ENCODE data around the gene PTCD2. TPM values are rescaled to one million over a fixed set of nuclear protein-coding genes. Genes with fewer than 3 reads are reported as not detected.

Gene PTCD2
- total RNA-seq, result 3.4 and 4.3 TPM in 2 replicates

DNA sequence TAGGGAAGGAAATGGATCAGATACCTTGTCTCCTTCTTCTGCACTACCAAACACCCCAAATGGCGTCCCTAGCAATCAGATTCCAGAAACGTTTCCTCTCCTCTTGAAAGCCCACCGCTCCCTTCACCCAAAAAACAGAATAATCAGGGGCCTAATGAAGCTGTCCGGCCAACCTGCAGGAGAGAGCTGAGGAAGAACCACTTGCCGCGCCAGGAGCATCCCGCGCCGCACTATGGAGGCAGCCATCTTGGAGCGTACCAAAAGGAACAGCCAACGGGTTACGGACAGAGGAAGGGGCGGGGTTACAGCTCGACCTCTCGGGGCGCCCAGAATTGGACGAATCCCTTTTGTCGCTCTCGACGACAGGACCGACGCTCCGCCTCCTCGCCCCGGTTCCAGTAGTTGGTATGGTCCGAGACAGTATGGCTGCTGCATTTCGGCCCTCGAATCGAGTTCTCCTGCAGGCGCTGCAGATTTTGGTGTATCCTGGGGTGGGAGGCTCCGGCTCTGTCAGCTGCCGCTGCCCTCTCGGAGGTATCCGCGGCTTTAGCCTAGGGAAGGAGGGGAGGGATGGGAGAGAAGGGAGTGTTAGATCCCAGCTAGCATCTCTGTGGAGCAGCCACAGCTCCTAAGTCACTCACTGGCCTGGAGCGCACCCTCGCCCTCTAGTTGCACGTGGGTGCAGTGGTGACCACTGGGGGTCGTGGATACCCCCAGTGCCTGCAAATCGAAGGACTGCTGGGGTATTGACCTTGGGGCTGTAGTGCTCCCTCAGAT, at the start of gene PTCD2, which contains the start of gene MRPS27:
Gene PTCD2 (plus strand): TSS at position 398 of the 777 bp plus-strand sequence. CDS start 10 bp downstream, at position 408.
Gene MRPS27 (minus strand): TSS at position 265 of the 777 bp plus-strand sequence. CDS start 19 bp downstream, at position 246.

Other genes with a start within 250 kb of the PTCD2 start
- gene MAP1B, start 212.9 kb upstream of the PTCD2 start, total RNA-seq, result 5.8 and 53.7 TPM in 2 replicates
- 53.7 and 71.6 TPM in 2 replicates for gene MRPS27, start 133 bp upstream of the PTCD2 start, total RNA-seq
- gene ZNF366, start 187.0 kb downstream of the PTCD2 start, total RNA-seq, result not detected in 2 replicates

Data from tracheal epithelial cell (primary cell).